PFSK-1 (cell line): ENCODE measurements around the gene ANKS1A.

ENCODE experiments used
- FOXP2 ChIP-seq: optimal IDR thresholded peaks from 2 replicates; pipeline ENCODE3; 2011; ENCODE audit warnings: borderline replicate concordance, control low read depth, inconsistent platforms; ENCODE audit not compliant: insufficient read depth; ENCODE audit errors: extremely low read length, extremely low read depth
- POLR2AphosphoS5 ChIP-seq: IDR thresholded peaks from 2 replicates; pipeline ENCODE4 v1.6.1; 2012; ENCODE audit warnings: low read depth, mild to moderate bottlenecking, control low read depth, low read length, moderate library complexity
- REST ChIP-seq, 2 experiments: IDR thresholded peaks; 2 replicates each; pipeline versions ENCODE4 v1.6.1 to v1.8.0; 2011 to 2012; ENCODE audit warnings: low read depth in 2 of 2, low read length in 2 of 2, control low read depth in 1 of 2, inconsistent platforms in 1 of 2, mild to moderate bottlenecking in 1 of 2, moderate library complexity in 1 of 2; ENCODE audit not compliant: insufficient read depth in 1 of 2
- TAF1 ChIP-seq: IDR thresholded peaks from 2 replicates; pipeline ENCODE4 v1.6.1; 2012; ENCODE audit warnings: low read length, control low read depth, borderline replicate concordance; ENCODE audit not compliant: insufficient read depth

GRCh38 chr6:34867484-34867883 is 21.6 kb upstream of the ANKS1A start:
- TF ChIP-seq POLR2AphosphoS5 (no peak), REST (IDR thresholded peaks at IDR 0.05; ENCODE audit: insufficient read depth in 1 of 2, low read depth in 2 of 2, low read length in 2 of 2) (no peak), TAF1 (no peak), FOXP2 (no peak)
